Stimulated activated CD8-positive, alpha-beta memory T cell treated with anti-CD3 and anti-CD28 coated beads, Interleukin-12 subunit alpha, Interleukin-12 subunit beta, amount 100 ng/mL, for 4 hours (primary cell): ENCODE data around the gene C1QL4.
"Not testable (repeated sequence)": the region's sequence is repeated elsewhere in the genome, so short reads cannot be mapped to it uniquely, and the experiment has no call there.

Experiments
- DNase-seq: peaks from one replicate; pipeline ENCODE4 v3.0.0-alpha.2; 2020; ENCODE audit warnings: low read depth

The C1QL4 gene

DNA sequence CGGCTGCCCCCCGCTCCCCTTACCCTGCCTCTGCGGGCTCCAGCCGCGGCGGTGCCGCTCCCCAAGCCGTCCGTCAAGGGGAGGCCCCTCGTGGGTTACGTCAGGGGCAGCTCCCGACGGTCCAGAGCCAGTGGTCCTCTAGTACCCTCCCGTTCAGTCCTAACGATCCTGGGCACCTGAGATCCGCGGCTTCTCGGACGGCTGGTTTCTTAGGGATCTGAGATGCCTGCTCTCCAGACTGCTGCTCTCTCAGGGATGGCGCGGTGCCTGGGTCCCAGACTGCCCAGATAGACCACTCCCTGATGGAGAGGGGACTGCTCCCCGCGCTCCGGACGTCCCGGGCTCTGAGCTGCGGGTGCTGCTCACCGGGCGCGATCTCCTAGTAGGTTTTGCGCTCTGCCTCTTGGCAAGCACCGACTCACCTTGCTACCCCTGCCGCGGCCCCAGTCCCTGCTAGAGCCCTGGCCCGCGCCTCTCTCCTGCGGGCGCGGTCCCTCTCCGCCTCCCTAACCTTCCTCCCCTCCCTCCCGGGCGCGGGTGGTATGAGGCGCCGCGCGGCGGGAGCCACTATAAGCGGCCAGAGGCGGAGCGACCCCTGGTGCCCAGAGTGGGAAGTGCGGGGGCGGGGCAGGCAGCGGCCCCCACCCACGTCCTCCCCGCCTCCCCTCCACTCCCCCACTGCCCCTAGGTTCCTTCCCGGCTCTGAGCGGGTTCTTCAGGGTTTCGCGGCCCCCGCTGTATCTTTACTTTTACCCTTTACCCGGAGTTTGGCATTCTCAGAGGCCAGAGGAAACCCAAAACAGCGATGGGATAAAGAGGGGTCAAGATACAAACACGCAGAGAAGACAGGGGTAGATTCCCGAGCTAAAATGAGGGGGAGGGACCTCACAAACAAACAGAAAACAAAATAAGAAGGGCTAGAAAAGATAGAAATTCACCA lies at the start of gene C1QL4:
TSS of gene C1QL4 (minus strand) at position 544 of the 940 bp plus-strand sequence. CDS start 711 bp downstream, outside the sequence.
- DNase-seq, result peak; percentile 70

DNA sequence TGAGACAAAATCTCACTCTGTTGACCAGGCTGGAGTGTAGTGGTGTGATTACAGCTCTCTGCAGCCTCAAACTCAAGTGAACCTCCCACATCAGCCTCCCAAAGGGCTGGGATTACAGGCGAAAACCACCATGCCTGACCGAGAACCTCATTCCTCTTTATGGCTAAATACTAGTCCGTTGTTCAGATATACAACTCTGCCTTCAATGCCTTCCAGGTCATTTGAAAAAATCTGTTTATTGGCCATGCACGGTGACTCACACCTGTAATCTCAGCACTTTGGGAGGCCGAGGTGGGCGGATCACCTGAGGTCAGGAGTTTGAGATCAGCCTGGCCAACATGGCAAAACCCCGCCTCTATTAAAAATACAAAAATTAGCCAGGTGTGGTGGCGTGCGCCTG lies 43.2 kb upstream of the C1QL4 start:
- not testable (repeated sequence) for DNase-seq

DNA sequence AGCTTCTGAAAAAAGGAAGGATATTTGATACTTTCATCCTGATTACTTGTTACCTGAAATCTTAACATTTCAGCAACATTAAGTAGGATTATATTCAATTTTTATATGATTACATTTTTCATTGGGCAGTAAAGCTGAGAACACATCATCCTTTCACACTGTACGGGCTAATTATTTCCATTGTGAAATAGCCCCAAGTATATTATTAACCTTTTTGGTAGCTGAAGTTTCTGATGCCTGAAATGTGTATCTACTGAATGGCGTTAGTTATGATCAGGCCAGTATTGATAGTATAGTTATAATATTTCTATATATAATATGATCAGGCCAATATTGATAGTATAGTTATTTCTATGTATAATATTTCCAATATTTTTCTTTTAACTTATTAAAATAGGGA lies 40.4 kb upstream of the C1QL4 start:
- DNase-seq, result no peak

DNA sequence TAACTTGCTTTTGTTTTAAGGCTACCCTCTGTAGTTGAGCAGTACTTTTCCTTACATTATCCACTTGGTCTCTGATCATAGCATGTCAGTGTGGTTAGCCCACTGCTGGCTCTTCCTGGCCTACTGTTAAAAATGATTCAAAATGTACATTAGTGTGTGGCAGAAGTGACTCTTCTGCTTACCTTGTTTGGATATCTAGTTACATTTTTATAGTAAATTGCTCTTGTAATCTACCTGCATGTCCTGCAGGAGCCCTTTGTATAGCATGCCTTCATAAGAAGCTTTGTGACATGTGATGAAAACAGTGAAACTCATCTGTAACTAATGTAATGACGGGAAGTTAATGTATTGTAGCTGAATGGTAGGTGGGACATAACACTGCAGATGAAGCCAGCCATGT lies 38.4 kb upstream of the C1QL4 start:
- no peak for DNase-seq

DNA sequence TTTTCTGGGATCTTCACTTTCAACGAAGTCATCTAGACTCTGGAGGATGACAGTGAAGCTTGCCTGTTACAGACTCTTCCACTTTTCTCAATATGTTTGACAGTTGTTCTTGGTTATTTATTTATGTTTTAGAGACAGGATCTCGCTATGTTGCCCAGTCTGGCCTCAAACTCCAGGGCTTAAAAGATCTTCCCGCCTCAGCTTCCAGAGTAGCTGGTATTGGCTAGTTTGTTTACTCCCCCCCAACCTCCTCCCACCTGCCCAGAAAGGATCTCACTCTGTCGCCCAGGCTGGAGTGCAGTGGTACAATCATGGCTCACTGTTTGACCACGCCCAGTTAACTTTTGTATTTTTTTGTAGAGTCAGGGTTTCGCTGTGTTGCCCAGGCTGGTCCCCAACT lies 33.6 kb upstream of the C1QL4 start:
- no peak for DNase-seq

DNA sequence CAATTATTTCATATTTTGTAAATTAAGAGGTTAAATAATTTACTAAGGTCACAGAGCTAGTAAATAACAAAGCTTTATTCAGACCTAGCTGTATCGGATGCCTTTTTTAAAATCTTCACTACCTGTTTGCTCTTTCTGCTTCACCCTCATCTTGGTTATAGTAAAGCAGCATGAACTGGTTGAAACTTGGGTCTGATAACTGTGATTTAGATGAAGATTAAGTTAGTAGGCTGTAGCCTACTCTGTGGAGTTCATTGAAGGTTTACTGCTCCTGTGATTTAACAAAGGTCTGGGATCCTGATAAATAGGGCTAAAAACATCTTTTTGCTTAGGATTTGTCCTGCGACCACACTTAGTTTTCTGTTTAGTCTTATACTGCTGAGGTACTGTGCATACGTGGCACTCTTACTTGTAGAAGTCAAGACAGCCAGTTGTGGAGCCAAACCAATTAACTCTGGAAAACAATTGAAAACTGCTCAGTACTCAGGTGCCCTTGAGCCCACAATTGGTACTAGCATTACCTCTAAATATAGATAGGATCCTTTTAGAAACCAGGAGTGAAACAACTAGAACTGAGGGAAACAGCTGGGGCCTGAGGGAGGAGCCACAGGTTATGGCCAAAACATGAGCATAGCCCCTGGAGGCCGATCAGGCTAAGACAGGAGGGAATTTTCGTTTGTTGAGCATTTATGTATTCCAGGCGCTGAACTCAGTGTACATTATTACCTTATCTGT lies 32.6 kb upstream of the C1QL4 start:
- no peak for DNase-seq

DNA sequence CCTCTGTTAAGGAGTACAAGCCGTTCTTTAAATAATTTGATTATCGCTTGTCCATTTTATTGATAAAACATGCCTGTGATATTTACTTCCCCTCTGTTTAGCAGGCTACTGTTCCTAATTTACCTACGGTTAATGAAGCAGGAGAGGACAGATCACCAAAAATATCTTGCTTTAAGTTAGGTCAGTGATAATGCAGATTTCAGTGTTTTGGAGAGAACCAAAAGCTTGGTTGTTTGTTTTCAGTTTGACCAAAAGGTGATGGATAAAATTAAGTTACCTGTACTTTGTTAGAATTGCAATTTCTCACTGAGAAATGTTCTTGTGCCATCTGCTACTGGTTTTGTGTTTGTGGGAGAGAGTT lies 31.2 kb upstream of the C1QL4 start:
- no peak for DNase-seq

DNA sequence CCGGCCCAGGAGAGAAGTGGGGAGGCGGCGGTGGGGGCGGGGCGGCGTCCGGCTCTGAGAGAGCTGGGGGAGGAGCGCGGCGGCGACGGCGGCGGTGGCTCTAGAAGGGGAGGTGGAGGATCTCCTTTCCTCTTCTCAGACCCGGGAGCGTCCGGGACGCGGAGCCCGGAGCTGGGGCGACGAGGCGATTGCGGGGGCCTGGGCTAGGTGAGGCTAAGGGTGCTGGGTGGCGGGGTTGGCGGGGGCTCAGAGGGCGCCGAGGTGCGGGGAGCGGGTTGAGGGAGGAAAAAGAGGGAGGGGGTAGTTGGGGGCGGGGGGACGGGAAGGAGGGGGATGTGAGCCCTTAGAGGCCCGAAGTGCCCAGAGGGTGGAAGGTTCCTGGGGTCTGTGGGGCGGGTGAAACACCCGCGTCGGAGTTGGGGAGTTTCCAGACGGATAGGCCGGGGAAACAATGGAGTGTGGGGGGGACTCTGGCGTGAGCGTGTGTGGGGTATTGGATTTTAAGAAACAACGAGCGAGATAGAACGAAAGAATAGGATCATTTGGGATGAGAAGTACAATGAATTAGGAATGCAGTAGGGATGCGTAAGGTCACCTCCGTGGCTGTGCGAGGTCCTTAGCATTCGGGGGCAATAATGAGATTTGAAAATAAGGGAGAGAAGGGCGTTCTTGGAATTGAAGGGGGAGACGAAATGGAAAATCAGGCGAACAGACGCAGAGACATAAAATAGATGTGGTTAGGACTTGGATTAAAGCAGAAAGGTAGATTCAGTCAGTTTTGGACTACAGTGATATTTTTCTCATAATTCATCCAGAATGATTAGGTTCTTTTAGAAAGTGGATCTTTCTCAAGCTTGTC lies 30.6 kb upstream of the C1QL4 start, which contains the start of gene SPATS2:
TSS of gene SPATS2 (plus strand) at position 82 of the 859 bp plus-strand sequence. CDS start 93,551 bp downstream, outside the sequence.
- DNase-seq, result no peak

DNA sequence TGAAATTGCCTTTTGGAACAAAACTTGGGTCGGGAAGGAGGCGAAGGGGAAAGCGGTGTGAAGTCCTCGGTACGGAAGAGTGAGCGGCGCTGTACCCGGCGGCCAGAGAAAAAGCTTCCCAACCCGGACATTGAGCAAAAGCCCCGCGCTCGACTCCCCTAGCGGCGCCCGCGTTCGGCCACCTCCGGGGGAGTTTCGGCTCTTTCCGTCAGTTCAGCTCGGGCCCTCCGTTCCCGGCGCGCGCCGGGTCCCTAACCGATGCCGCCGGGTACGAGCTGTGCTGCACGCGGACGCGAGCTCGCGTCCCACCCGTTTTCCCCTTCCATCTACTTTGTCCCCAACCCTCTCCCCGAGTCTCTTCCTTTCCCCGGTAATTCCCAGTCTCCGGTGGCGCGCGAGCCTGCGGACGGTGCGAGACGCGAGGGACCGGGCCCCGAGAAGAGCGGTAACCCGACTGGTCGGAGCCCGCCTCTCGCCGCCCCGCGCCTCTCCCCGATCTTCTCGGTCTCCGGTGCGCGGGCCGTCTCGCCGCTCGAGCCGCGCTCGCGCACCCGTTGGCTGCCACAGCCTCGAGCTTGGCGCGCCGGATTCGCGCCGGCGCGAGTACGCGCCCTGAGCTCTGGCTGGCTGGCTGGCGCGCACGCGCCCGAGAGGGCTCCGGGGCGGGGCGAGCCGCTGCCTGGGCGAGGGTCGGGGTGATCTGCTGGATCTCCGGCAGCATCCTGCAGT lies 29.8 kb upstream of the C1QL4 start:
- peak; percentile 74 for DNase-seq

DNA sequence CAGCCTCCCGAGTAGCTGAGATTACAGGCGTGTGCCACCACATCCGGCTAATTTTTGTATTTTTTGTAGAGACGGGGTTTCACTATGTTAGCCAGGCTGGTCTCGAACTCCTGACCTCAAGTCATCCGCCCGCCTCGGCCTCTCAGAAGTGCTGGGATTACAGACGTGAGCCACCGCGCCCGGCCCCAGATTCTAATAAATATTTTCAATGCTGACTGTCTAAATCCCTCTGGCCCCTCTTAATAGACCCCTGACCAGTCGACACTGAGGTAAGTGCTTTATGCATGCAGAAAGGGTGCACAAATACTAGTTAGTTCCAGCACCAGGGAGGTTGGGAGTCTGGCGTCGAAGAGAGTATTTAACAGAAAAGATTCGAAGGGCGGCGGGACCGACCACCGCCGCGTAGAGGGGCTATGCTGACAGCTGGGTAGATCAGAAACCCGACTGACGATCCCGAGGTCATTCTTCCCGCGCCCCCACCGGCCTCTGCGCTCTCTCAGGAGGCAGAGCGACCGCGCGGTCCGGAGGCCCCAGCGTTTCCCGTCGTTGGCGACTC lies 29.2 kb upstream of the C1QL4 start:
- DNase-seq, result no peak

DNA sequence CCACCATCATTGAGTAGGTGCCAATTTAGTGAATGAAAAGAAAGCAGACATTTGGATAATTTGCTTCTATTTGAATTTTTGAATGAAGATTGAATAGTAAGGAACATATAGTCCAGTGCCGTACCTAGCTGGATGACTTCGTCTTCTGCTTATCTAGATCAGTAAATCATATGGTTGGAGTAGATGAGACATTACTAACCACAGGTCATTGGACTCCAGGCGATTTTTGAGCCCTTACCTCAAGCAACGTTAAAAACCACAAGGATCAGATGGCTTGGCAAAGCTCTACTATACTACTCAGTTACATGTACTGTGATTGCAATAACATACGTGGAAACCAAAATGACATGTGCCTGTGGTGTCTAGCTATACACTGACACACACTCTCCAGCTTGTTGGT lies 28.6 kb upstream of the C1QL4 start:
- DNase-seq, result no peak

DNA sequence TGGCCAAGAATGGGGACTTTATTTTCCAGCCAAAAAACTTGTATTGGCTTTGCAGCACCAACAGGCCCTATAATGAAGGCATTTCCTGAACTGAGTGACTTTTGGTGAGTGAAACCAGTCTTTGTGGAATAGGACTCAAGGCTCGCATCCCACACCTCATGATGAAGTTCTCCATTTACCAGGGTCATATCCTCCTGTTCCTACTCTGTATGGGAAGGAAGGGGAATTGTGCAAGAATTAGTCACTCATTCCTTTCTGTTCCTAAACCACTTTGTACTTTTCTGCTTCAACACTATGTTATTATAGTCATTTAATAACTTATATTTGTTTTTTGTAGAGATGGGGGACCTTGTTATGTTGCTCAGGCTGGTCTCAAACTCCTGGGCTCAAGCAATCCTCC lies 28.0 kb upstream of the C1QL4 start:
- DNase-seq, result no peak

DNA sequence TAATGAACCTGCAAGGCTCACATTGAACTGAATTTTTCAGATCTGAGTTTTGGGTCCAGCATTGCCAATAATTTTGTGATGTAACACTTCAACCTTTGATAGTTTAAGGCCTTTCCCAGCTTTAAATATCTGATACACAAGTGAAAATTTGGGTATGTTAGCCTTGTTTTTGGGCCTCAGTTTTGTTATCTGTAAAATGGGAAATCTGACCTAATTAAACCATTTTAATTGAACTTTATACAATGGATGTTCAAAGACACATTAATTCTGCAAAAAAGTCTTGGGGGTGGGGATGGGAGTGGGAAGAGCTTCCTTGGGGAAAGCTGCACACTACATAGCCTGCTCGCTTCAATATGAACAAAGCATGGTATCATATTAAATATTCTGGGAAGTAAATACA lies 25.1 kb upstream of the C1QL4 start:
- no peak for DNase-seq

DNA sequence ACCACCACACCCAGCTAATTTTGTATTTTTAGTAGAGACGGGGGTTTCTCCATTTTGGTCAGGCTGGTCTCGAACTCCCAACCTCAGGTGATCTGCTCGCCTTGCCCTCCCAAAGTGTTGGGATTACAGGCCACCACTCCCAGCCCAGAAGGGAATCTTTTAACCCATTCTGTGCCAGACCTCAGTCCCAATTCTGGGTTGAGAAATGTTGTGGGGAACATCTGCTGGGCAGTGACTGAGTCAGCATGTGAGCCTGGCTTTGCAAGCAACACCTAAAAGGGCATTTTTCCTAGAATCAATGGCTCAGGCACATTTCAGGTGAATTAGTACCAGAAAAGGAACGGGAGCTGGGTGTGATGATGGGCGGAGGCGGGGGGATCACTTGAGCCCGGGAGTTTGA lies 22.7 kb upstream of the C1QL4 start:
- no peak for DNase-seq

DNA sequence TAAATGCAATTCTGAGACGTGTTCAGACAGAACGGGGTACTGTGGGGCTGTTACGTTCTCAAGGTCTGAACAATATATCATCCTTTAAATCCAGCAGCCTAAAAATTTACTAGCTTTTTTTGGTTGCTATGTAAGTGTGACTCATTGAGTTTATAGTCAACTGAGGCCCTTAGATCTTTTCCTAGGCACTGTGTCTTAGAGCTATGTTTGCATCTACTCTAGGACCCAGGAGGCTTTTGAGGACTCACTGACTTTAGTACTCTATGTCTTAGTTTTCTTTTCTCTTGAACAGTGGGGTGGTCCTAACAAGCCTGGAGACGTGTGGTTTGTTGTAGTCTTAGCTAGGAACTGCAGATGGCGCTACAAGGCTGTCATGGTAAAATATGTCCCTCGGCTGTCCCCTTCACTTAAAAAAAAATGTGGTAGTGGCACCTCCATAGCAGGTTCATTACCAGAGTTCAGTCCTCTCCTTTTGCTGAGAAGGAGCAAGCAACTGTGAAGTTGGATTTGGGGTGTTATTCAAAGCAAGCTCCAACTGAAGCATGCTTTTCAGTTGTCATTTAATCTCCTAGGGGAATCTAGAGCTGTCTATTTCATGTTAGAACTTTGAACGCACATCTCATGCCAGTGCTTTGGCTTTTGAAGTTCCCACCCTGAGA lies 21.6 kb upstream of the C1QL4 start:
- DNase-seq, result no peak

DNA sequence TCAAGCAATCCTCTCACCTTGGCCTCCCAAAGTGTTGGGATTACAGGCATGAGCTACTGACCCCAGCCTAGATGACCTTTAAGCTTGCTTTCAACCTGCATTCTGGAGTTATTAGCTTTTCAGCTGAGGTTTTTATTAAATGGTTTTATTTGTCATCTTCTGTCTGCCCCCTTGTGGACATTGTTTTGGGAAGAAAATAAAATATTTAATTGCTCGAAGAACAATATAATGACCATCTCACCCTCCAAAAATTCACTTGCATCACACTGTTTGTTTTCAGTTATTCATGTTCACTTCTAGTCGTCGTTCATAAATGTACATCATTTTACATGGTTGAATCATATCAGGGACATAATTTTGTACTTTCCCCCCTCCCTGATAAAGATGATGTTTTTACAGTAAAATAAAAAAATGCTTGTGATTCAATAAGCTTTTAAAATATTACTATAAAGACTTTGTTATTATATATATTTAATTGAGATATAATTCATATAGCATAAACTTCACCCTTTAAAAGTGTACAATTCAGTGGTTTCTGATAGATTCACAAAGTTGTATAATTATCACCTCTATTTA lies 20.2 kb upstream of the C1QL4 start:
- DNase-seq, result no peak

DNA sequence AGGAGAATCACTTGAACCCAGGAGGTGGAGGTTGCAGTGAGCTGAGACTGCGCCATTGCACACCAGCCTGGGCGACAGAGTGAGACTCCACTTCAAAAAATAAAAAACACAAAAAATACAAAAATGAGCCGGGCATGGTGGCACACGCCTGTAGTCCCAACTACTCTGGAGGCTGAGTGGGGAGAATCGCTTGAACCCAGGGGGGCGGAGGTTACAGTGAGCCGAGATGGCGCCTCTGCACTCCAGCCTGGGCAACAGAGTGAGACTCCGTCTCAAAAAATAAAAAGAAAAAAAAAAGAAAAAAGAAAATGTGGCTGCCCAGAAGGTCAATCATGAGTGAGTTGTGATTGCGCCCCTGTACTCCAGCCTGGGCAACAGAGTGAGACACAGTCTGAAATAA lies 18.9 kb upstream of the C1QL4 start:
- DNase-seq, result no peak

DNA sequence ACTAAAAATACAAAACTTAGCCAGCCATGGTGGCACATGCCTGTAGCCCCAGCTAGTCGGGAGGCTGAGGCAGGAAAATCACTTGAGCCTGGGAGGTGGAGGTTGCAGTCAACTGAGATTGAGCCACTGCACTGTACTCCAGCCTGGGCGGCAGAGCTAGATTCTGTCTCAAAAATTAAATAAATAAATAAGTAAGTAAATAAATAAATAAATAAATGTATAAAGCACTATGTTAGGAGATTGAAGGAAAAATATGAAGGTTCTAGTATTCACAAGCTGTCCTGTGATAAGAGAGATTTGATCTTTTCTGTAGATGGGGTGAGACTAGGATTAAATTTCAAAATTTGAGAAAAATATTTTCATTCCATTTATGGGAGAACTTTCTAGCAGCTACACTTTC lies 15.4 kb upstream of the C1QL4 start:
- DNase-seq, result no peak

DNA sequence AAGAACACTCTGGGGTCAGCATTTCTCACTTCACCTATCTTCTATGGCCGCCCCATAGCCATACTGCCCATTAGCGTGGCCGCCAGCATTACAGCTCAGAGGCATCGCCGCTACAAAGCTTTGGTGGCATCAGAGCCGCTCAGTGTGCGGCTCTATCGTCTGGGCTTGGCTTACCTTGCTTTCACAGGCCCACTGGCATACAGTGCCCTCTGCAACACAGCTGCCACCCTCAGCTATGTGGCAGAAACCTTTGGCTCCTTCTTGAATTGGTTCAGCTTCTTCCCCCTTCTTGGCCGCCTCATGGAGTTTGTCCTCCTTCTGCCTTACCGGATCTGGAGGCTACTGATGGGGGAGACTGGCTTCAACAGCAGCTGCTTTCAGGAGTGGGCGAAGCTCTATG lies 12.3 kb upstream of the C1QL4 start:
- no peak for DNase-seq

DNA sequence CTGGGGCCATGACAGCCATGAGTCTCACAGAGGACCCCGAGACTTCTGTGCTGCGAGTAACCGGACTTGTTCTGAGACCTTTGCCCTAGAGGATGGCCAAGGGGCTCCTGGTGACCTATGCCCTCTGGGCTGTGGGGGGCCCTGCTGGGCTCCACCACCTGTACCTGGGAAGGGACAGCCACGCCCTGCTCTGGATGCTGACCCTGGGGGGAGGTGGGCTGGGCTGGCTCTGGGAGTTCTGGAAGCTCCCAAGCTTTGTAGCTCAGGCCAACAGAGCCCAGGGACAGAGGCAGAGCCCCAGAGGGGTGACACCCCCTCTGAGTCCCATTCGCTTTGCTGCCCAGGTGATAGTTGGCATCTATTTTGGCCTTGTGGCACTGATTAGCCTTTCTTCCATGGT lies 11.8 kb upstream of the C1QL4 start:
- no peak for DNase-seq
